Fibroblast of lung (primary cell): ENCODE measurements around the gene UBL4B. TPM values are rescaled to one million over a fixed set of nuclear protein-coding genes. Genes with fewer than 3 reads are reported as not detected.
"Not testable (repeated sequence)": the region's sequence is repeated elsewhere in the genome, so short reads cannot be mapped to it uniquely, and the experiment has no call there.

ENCODE experiments used
- DNase-seq, 2 donors: peaks; one replicate each; pipeline versions ENCODE4 v3.0.0 to v3.0.0-alpha.2; 2010; ENCODE audit warnings: low read depth in 2 of 2
- H2AFZ ChIP-seq: 2 replicates; pipeline ENCODE4 v1.5.1; 2012; ENCODE audit warnings: low read length, control low read depth, inconsistent platforms
- H3K27ac ChIP-seq: 2 replicates; pipeline ENCODE4 v1.5.1; 2011; ENCODE audit warnings: low read length, control low read depth; ENCODE audit not compliant: insufficient read depth
- H3K27me3 ChIP-seq: 2 replicates; pipeline ENCODE4 v1.5.1; 2011; ENCODE audit warnings: mild to moderate bottlenecking, low read length; ENCODE audit not compliant: control insufficient read depth, insufficient read depth
- H3K36me3 ChIP-seq: 2 replicates; pipeline ENCODE4 v1.5.1; 2011; ENCODE audit warnings: low read length; ENCODE audit not compliant: control insufficient read depth, insufficient read depth
- H3K4me1 ChIP-seq: 2 replicates; pipeline ENCODE4 v1.5.1; 2011; ENCODE audit warnings: low read length; ENCODE audit not compliant: control insufficient read depth, insufficient read depth; ENCODE audit errors: extremely low read depth
- H3K4me2 ChIP-seq: 2 replicates; pipeline ENCODE4 v1.5.1; 2011; ENCODE audit warnings: low read length, control low read depth; ENCODE audit not compliant: insufficient read depth; ENCODE audit errors: extremely low read depth
- H3K4me3 ChIP-seq, 4 experiments: fragments of 200-600 bp in 1 of 4; sonication (generic) in 1 of 4; replicated peaks in 1 of 4; 2 replicates each; pipeline ENCODE4 v1.5.1; 2011 to 2016; ENCODE audit warnings: low read length in 4 of 4, low read depth in 3 of 4, mild to moderate bottlenecking in 3 of 4, control low read depth in 2 of 4, inconsistent platforms in 1 of 4, mixed read lengths in 1 of 4; ENCODE audit not compliant: insufficient read depth in 1 of 4; ENCODE audit errors: control extremely low read depth in 1 of 4
- H3K79me2 ChIP-seq: 2 replicates; pipeline ENCODE4 v1.5.1; 2012; ENCODE audit warnings: mild to moderate bottlenecking, low read length, inconsistent platforms; ENCODE audit not compliant: control insufficient read depth, insufficient read depth
- H3K9ac ChIP-seq: 2 replicates; pipeline ENCODE4 v1.5.1; 2011; ENCODE audit warnings: mild to moderate bottlenecking, low read length, control low read depth; ENCODE audit not compliant: insufficient read depth
- H3K9me3 ChIP-seq: 2 replicates; pipeline ENCODE4 v1.5.1; 2012; ENCODE audit warnings: low read depth, low read length; ENCODE audit not compliant: control insufficient read depth, insufficient read depth
- H4K20me1 ChIP-seq: 2 replicates; pipeline ENCODE4 v1.5.1; 2011; ENCODE audit warnings: low read length; ENCODE audit not compliant: control insufficient read depth, insufficient read depth; ENCODE audit errors: extremely low read depth
- EZH2 ChIP-seq: IDR thresholded peaks from 2 replicates; pipeline ENCODE4 v1.5.1; 2012; ENCODE audit warnings: low read length, control low read depth, mild to moderate bottlenecking; ENCODE audit errors: missing control alignments
- polyA plus RNA-seq, 2 donors: library from polyadenylated mRNA; depleted of rRNA in 1 of 2; stranded (reverse) in 1 of 2; unstranded in 1 of 2; fragments of >200 nt; gene quantifications; 2 replicates each; pipeline ENCODE4 v1.2.1, GENCODE V29; 2011 to 2012; ENCODE audit warnings: missing spikeins in 1 of 2
- total RNA-seq: library from RNA; depleted of rRNA; stranded (reverse); fragments of >200 nt; gene quantifications from 2 replicates; pipeline ENCODE4 v1.2.1, GENCODE V29; 2014
- TF ChIP-seq, protein P1 (sequence below), 2 donors: IDR thresholded peaks in 1 of 2; conservative IDR thresholded peaks in 1 of 2; 1 replicate in 1 of 2; 2 replicates in 1 of 2; pipeline ENCODE4 v1.5.1; 2011 to 2012; ENCODE audit warnings: low read length in 2 of 2, control low read depth in 1 of 2, inconsistent platforms in 1 of 2, low read depth in 1 of 2, mild to moderate bottlenecking in 1 of 2

The UBL4B gene
- total and polyA plus RNA-seq, 2 donors (not counting 1 experiment from before 2014, with no cell fraction given): not detected

- TF ChIP-seq, protein P1, sequence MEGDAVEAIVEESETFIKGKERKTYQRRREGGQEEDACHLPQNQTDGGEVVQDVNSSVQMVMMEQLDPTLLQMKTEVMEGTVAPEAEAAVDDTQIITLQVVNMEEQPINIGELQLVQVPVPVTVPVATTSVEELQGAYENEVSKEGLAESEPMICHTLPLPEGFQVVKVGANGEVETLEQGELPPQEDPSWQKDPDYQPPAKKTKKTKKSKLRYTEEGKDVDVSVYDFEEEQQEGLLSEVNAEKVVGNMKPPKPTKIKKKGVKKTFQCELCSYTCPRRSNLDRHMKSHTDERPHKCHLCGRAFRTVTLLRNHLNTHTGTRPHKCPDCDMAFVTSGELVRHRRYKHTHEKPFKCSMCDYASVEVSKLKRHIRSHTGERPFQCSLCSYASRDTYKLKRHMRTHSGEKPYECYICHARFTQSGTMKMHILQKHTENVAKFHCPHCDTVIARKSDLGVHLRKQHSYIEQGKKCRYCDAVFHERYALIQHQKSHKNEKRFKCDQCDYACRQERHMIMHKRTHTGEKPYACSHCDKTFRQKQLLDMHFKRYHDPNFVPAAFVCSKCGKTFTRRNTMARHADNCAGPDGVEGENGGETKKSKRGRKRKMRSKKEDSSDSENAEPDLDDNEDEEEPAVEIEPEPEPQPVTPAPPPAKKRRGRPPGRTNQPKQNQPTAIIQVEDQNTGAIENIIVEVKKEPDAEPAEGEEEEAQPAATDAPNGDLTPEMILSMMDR (conservative IDR thresholded peaks at IDR 0.05 in 1 of 2, IDR thresholded peaks at IDR 0.05 in 1 of 2; ENCODE audit: low read depth in 1 of 2, low read length in 2 of 2): no peak
- TF ChIP-seq EZH2: no peak
- Histone ChIP-seq H3K36me3 (no peaks in the 10 kb centered on the region), H3K9ac (no peak overlapping the region), H3K9me3 (no peaks in the 10 kb centered on the region), H3K4me2 (no peak overlapping the region), H3K79me2 (no peaks in the 10 kb centered on the region), H3K4me3 (no peak overlapping the region), H4K20me1 (no peaks in the 10 kb centered on the region), H3K27ac (no peak overlapping the region), H2AFZ (no peak overlapping the region), H3K27me3 (peaks cover 49% of the 10 kb centered on the region), H3K4me1 (no peaks in the 10 kb centered on the region)
- DNase-seq: no peak
Measured at GRCh38 chr1:110074166-110074565, 38.1 kb upstream of the UBL4B start.

- TF ChIP-seq, protein P1 (conservative IDR thresholded peaks at IDR 0.05 in 1 of 2, IDR thresholded peaks at IDR 0.05 in 1 of 2; ENCODE audit: low read depth in 1 of 2, low read length in 2 of 2): no peak
- no peak for TF ChIP-seq EZH2
- Histone ChIP-seq H3K9me3 (no peaks in the 10 kb centered on the region), H2AFZ (no peak overlapping the region), H3K27me3 (peaks cover 26% of the 10 kb centered on the region), H3K4me2 (no peak overlapping the region), H3K79me2 (no peaks in the 10 kb centered on the region), H4K20me1 (no peaks in the 10 kb centered on the region), H3K27ac (no peak overlapping the region), H3K4me3 (no peak overlapping the region), H3K9ac (no peak overlapping the region), H3K4me1 (no peaks in the 10 kb centered on the region), H3K36me3 (no peaks in the 10 kb centered on the region)
- DNase-seq: no peak
Measured at GRCh38 chr1:110076789-110077500, 35.3 kb upstream of the UBL4B start.

GRCh38 chr1:110079995-110080394 is 32.2 kb upstream of the UBL4B start:
- not testable (repeated sequence) for DNase-seq, H3K4me3 ChIP-seq, H3K4me1 ChIP-seq, H3K4me2 ChIP-seq, H3K79me2 ChIP-seq, H4K20me1 ChIP-seq, H2AFZ ChIP-seq, H3K36me3 ChIP-seq, H3K9me3 ChIP-seq, H3K27ac ChIP-seq, H3K9ac ChIP-seq
- peaks cover 39% of the 10 kb centered on the region for H3K27me3 ChIP-seq
